Globus pallidus (tissue), 1 donor: ENCODE data around the gene TTC28.
"Not testable (repeated sequence)": the region's sequence is repeated elsewhere in the genome, so short reads cannot be mapped to it uniquely, and the experiment has no call there.

Experiments
- DNase-seq: peaks from one replicate; pipeline ENCODE4 v3.0.0-alpha.2; 2015; ENCODE audit warnings: low spot score

The TTC28 gene

GRCh38 chr22:28679611-28680287, at the start of gene TTC28:
Gene TTC28, minus strand, starts transcription at chr22:28679840. Its CDS starts 117 bp downstream, at chr22:28679723.
- peak; percentile 76 for DNase-seq

DNA sequence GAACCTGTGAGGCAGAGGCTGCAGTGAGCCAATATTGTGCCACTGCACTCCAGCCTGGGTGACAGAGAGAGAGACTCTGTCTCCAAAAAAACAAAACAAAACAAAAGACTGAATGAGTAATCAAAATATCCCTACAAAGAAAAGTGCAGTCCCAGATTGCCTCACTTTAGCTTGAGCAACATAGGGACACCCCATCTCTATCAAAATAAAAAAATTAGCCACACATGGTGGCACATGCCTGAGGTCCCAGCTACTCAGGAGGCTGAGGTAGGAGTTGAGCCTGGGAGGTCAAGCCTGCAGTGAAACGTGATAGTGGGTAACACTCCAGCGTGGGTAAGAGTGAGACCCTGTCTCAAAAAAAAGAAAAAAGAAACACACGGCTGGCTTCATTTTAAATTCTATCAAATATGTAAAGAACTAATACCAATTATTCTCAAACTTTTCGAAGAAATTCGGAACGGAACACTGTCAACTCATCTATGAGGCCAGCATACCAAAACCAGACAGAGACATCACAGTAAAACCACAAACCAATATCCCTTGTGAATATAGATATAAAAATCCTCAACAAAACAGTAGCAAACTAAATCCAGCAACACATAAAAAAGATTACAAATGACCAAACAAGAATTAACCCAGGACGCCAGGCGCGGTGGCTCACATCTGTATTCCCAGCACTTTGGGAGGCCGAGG, 49.1 kb upstream of the TTC28 start:
- no peak for DNase-seq

DNA sequence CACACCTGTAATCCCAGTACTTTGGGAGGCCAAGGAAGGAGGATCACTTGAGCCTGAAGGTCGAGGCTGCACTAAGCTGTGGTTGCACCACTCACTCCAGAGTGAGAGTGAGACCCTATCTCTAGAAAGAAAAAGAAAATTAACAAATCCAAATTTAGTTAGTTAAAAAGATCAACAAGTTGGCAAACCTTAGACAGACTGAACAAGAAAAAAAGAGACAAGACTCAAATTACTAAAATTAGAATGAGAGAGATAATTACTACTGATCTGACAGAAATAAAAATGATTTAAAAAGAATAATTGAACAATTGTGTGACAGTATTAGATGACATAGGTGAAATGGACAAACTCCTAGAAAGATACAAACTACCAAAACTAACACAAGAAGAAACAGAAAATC, 48.4 kb upstream of the TTC28 start:
- DNase-seq, result no peak

DNA sequence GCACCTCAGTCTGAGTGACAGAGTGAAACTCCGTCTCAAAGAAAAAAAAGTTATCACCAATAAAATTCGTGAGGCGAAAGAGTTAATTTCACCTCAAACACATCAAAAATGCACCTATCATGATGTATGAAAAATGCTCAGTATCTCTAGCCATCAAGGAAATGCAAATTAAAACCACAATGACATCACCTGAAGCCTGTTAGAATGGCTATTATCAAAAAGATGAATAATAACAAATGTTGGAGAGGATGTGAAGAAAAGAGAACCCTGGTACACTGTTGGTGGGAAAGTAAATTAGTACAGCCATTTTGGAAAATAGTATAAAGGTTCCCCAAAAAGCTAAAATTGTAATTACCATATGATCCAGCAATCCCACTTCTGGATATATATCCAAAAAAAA, 38.4 kb upstream of the TTC28 start:
- DNase-seq, result no peak

GRCh38 chr22:28716686-28717085, 37.0 kb upstream of the TTC28 start:
- no peak for DNase-seq

- no peak for DNase-seq
Measured at GRCh38 chr22:28715611-28716010, 36.0 kb upstream of the TTC28 start.

DNA sequence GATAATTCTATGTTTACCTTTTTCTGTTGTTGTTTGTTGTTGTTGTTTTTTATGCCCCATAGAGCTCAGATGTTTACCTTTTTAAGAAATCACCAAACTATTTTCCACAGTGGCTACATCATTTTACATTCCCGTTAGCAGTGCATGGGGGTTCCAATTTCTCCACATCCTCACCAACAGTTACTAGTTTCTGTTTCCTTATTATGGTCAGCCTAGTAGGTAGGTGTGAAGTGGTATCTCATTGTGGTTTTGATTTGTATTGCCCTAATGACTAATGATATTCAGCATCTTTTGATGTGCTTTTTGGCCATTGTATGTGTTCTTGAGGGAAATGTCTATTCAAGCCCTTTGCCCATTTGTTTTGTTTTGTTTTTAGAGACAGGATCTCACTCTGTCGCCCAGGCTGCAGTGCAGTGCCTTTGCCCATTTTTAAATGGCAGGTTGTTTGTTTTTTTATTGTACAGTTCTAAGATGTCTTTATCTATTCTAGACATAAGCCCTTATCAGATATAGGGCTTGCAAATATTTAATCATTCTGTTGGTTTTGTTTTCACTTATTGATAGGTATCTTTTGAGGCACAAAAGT, 34.5 kb upstream of the TTC28 start:
- no peak for DNase-seq

- no peak for DNase-seq
Measured at GRCh38 chr22:28711820-28712777, 32.5 kb upstream of the TTC28 start.

GRCh38 chr22:28711341-28711740, 31.7 kb upstream of the TTC28 start:
- DNase-seq, result no peak

- no peak for DNase-seq
Measured at GRCh38 chr22:28710576-28711191, 31.0 kb upstream of the TTC28 start.

GRCh38 chr22:28710107-28710506, 30.5 kb upstream of the TTC28 start:
- DNase-seq, result no peak

GRCh38 chr22:28706845-28707244, 27.2 kb upstream of the TTC28 start:
- DNase-seq, result no peak

GRCh38 chr22:28703436-28703835, 23.8 kb upstream of the TTC28 start:
- DNase-seq, result no peak

GRCh38 chr22:28702891-28703290, 23.3 kb upstream of the TTC28 start:
- no peak for DNase-seq

DNA sequence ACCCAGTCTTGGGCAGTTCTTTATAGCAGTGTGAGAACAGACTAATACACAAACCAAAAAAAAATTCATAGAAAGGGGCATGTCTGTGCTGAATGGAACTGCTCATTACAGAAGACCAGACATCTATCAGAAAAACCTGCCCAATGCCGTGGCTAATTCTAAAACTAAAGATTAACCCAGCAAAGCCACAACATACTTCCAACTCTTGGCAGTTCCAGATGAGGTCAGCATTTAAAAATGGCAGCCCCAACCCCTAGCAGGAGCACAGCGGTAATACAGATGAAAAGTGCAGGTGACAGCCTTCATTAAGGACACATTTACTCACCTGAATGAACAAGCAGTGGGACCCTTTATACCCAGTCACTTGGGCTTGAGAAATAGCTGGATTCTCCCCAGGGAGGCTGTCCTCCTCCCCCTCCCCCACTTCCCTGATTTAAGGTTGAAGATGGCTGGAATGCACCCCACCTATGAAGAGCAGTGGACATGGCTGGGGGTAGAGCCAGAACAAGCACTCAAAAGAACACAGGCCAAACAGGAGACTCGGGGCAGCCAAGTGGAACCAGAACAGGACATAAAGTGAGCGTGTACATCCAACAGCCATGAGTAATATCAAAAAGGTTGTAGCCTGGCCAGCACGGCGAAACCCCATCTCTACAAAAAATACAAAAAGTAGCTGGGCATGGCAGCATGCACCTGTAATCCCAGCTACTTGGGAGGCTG, 13.6 kb upstream of the TTC28 start:
- DNase-seq, result not testable (repeated sequence)

DNA sequence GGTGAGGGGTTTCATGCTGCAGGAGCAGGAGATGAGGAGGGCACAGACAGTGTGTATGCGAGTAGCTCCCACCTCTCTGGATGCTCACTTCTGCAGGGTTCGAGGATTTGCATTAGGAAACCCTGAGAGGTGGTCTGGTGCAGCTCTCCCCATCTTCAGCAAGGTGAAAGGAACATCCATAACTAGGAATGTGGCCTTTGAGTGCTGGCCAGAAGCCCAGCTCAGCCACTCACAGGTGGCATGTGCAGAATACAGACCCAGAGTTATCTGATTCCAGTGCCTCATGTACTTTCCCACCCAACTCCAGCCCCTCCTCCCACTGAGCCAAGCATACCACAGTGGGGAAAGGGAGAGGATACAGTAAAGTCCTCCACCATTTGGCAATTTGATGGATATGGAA, 10.2 kb upstream of the TTC28 start:
- not testable (repeated sequence) for DNase-seq

DNA sequence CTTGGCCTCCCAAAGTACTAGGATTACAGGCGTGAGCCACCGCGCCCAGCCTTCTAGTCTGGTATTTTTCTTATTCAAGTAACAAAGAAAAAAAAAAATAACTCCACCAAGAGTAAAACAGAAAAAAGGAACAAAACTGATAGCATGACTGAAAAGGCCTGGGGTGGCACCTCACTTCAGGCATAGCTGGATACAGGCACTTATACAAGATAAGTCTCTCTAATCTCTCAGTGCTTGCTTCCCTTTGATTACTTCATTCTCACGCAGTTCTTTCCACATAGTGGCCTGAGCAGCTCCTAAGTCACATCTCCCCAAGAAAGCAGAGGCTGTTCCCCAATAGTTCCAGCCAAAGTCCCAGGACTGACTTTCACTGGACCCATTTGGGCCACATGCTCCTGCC, 3.3 kb upstream of the TTC28 start:
- DNase-seq, result not testable (repeated sequence)

DNA sequence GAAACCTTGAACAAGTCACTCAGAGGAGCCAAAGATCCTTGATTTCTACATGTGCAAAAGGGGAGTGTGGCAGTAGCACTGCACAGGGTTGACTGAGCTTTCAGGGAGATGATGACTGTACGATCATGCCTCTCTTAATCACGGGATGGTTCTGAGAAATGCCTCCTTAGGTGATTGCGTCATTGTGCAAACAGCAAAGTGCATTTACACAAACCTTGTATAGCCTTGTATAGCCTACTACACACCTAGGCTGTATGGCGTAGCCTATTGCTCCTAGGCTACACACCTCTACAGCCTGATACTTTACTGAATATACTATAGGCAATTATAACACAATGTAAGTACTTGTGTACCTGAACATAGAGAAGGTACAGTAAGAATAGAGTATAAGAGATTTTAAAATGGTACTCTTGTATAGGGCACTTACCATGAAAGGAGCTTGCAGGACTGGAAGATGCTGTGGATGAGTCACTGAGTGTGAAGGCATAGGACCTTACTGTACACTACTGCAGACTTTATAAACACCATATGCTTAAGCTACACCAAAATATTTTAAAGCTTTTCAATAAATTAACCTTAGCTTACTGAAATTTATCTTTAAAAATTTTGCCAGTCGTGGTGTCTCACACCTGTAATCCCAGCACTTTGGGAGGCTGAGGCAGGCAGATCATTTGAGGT, 1.3 kb upstream of the TTC28 start:
- DNase-seq, result not testable (repeated sequence)

- peak; percentile 8 for DNase-seq
Measured at GRCh38 chr22:28678778-28679610, 646 bp downstream of the TTC28 start.

GRCh38 chr22:28678170-28678569, 1.5 kb downstream of the TTC28 start:
- DNase-seq, result not testable (repeated sequence)
